ENCODE results near the gene SRBD1.
"Not testable (repeated sequence)": the region's sequence is repeated elsewhere in the genome, so short reads cannot be mapped to it uniquely, and the experiment has no call there.

SRBD1 gene

GRCh38 chr2:45457211-45457945 is 153.7 kb downstream of the SRBD1 start:
- no peak for DNase-seq

GRCh38 chr2:45452866-45453265 is 158.2 kb downstream of the SRBD1 start:
- no peak for DNase-seq

- no peak for DNase-seq
Observed at GRCh38 chr2:45450634-45451033, 160.4 kb downstream of the SRBD1 start.

- no peak for DNase-seq
Observed at GRCh38 chr2:45448217-45448616, 162.8 kb downstream of the SRBD1 start.

- DNase-seq, result no peak
Observed at GRCh38 chr2:45446016-45446415, 165.1 kb downstream of the SRBD1 start.

GRCh38 chr2:45445037-45445436 is 166.0 kb downstream of the SRBD1 start:
- no peak for DNase-seq

GRCh38 chr2:45443012-45443411 is 168.1 kb downstream of the SRBD1 start:
- DNase-seq, result no peak

GRCh38 chr2:45442026-45442425 is 169.0 kb downstream of the SRBD1 start:
- DNase-seq, result no peak

GRCh38 chr2:45441571-45441970 is 169.5 kb downstream of the SRBD1 start:
- no peak for DNase-seq

GRCh38 chr2:45439788-45440773 is 171.0 kb downstream of the SRBD1 start:
- no peak for DNase-seq

GRCh38 chr2:45438872-45439665 is 172.0 kb downstream of the SRBD1 start:
- no peak for DNase-seq

- DNase-seq, result no peak
Observed at GRCh38 chr2:45436456-45436855, 174.6 kb downstream of the SRBD1 start.

- DNase-seq, result no peak
Observed at GRCh38 chr2:45435316-45435715, 175.8 kb downstream of the SRBD1 start.

- DNase-seq, result no peak
Observed at GRCh38 chr2:45433363-45433762, 177.7 kb downstream of the SRBD1 start.

GRCh38 chr2:45432406-45432805 is 178.7 kb downstream of the SRBD1 start:
- DNase-seq, result no peak

- DNase-seq, result not testable (repeated sequence)
Observed at GRCh38 chr2:45426025-45426424, 185.0 kb downstream of the SRBD1 start.

GRCh38 chr2:45422921-45423320 is 188.1 kb downstream of the SRBD1 start:
- no peak for DNase-seq

GRCh38 chr2:45418532-45418931 is 192.5 kb downstream of the SRBD1 start:
- no peak for DNase-seq

- no peak for DNase-seq
Observed at GRCh38 chr2:45415534-45416123, 195.4 kb downstream of the SRBD1 start.

- DNase-seq, result no peak
Observed at GRCh38 chr2:45412754-45413379, 198.2 kb downstream of the SRBD1 start.

- no peak for DNase-seq
Observed at GRCh38 chr2:45409677-45410076, 201.4 kb downstream of the SRBD1 start.

GRCh38 chr2:45406621-45407020 is 204.4 kb downstream of the SRBD1 start:
- no peak for DNase-seq
